COLO668 (cell line): ENCODE results near the gene PDLIM5.

Experiments used
- DNase-seq: peaks from one replicate; lab custom pipeline; 2025; ENCODE audit not compliant: unreplicated experiment; lab: John Stamatoyannopoulos, UW

The PDLIM5 gene

GRCh38 chr4:94420356-94420755, 31.4 kb upstream of the PDLIM5 start:
- DNase-seq: no peak

- DNase-seq: no peak
Measured at GRCh38 chr4:94426783-94427182, 25.0 kb upstream of the PDLIM5 start.

- no peak for DNase-seq
Measured at GRCh38 chr4:94428884-94429283, 22.9 kb upstream of the PDLIM5 start.

- no peak for DNase-seq
Measured at GRCh38 chr4:94430406-94430805, 21.3 kb upstream of the PDLIM5 start.

- no peak for DNase-seq
Measured at GRCh38 chr4:94431388-94431787, 20.4 kb upstream of the PDLIM5 start.

GRCh38 chr4:94434505-94434904, 17.2 kb upstream of the PDLIM5 start:
- DNase-seq: no peak

GRCh38 chr4:94435874-94436273, 15.9 kb upstream of the PDLIM5 start:
- DNase-seq: no peak

GRCh38 chr4:94436512-94436911, 15.2 kb upstream of the PDLIM5 start:
- DNase-seq: no peak

GRCh38 chr4:94439606-94440005, 12.1 kb upstream of the PDLIM5 start:
- no peak for DNase-seq

GRCh38 chr4:94441838-94442237, 9.9 kb upstream of the PDLIM5 start:
- no peak for DNase-seq

- DNase-seq: no peak
Measured at GRCh38 chr4:94442251-94442650, 9.5 kb upstream of the PDLIM5 start.

GRCh38 chr4:94446386-94446785, 5.4 kb upstream of the PDLIM5 start:
- DNase-seq: no peak

GRCh38 chr4:94447754-94448411, 3.9 kb upstream of the PDLIM5 start:
- DNase-seq: no peak

- no peak for DNase-seq
Measured at GRCh38 chr4:94448815-94449375, 2.8 kb upstream of the PDLIM5 start.

- no peak for DNase-seq
Measured at GRCh38 chr4:94451051-94451694, 569 bp upstream of the PDLIM5 start.

- DNase-seq: peak; percentile 55
Measured at GRCh38 chr4:94452476-94453371, 982 bp downstream of the PDLIM5 start.

- DNase-seq: no peak
Measured at GRCh38 chr4:94453391-94453963, 1.7 kb downstream of the PDLIM5 start.

GRCh38 chr4:94454405-94454804, 2.7 kb downstream of the PDLIM5 start:
- no peak for DNase-seq

GRCh38 chr4:94455081-94455480, 3.3 kb downstream of the PDLIM5 start:
- no peak for DNase-seq

GRCh38 chr4:94457692-94458106, 6.0 kb downstream of the PDLIM5 start:
- no peak for DNase-seq

GRCh38 chr4:94458682-94459081, 6.9 kb downstream of the PDLIM5 start:
- DNase-seq: no peak
